Esophagus squamous epithelium (tissue), 4 donors: Measurements from ENCODE around the gene SCRT2.

Source experiments
- POLR2A ChIP-seq, 4 donors: fragments of 450-650 bp; IDR thresholded peaks; one replicate each; pipeline ENCODE4 v1.6.1; 2017; ENCODE audit warnings: antibody characterized with exemption in 4 of 4, mild to moderate bottlenecking in 4 of 4, moderate library complexity in 3 of 4
- TF ChIP-seq, protein P1 (sequence below), 6 experiments: fragments of 450-650 bp in 4 of 6; fragments of 200-600 bp in 2 of 6; sonication (generic) in 2 of 6; IDR thresholded peaks; one replicate each; pipeline ENCODE4 v1.5.1; 2016 to 2019; ENCODE audit warnings: antibody characterized with exemption in 6 of 6, mild to moderate bottlenecking in 4 of 6, moderate library complexity in 4 of 6

DNA sequence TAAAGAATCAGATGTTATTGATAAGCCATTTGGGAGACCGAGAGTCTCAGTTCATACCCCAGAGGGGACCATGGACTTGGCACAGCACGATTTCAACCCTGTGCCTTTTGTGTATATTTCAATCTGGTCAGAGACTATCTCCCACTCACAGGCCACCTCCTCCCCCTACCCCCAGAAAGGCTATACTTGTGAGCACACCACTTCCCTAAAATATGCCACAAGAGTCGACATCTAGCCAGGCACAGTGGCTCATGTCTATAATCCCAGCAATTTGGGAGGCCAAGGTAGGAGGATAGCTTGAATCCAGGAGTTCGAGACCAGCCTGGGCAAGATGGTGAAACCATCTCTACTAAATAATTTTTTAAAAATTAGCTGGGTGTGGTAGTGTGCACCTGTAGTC is 51.9 kb downstream of the SCRT2 start:
- TF ChIP-seq, protein P1, sequence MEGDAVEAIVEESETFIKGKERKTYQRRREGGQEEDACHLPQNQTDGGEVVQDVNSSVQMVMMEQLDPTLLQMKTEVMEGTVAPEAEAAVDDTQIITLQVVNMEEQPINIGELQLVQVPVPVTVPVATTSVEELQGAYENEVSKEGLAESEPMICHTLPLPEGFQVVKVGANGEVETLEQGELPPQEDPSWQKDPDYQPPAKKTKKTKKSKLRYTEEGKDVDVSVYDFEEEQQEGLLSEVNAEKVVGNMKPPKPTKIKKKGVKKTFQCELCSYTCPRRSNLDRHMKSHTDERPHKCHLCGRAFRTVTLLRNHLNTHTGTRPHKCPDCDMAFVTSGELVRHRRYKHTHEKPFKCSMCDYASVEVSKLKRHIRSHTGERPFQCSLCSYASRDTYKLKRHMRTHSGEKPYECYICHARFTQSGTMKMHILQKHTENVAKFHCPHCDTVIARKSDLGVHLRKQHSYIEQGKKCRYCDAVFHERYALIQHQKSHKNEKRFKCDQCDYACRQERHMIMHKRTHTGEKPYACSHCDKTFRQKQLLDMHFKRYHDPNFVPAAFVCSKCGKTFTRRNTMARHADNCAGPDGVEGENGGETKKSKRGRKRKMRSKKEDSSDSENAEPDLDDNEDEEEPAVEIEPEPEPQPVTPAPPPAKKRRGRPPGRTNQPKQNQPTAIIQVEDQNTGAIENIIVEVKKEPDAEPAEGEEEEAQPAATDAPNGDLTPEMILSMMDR (IDR thresholded peaks at IDR 0.05) = no peak
- no peak for TF ChIP-seq POLR2A (IDR thresholded peaks at IDR 0.05)
